ENCODE measurements around the gene ZNF771.
A peak's percentile ranks its signal among the peaks of the same experiment; 100 is the strongest.

Gene ZNF771

DNA sequence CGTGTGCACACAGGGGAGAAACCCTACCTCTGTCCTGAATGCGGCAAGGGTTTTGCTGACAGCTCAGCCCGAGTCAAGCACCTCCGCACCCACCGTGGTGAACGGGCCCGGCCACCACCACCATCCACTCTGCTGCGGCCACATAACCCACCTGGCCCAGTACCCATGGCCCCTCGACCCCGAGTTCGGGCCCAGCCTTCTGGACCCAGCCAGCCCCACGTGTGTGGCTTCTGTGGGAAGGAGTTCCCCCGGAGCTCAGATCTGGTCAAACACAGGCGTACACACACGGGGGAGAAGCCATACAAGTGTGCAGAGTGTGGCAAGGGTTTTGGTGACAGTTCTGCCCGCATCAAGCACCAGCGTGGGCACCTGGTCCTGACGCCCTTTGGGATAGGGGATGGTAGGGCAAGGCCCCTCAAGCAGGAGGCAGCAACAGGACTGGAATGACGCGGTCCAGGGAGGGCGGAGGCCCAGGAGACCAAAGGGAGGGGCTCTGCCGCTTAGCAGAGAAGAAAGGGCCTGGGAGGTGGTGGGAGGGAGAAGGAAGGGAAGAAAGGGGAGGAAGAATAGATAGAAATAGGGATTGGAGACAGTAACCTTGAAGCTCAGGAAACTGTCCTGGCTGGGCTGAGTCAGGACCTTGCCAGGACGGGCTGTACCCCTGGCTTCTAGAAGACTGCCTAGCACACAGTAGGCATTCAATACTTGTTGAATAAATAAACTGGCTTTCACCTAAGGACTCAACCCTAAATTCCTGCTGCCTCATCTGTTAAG is 8.6 kb upstream of the ZNF771 start:
- no peak for DNase-seq (ENCODE audit: low spot score)

DNA sequence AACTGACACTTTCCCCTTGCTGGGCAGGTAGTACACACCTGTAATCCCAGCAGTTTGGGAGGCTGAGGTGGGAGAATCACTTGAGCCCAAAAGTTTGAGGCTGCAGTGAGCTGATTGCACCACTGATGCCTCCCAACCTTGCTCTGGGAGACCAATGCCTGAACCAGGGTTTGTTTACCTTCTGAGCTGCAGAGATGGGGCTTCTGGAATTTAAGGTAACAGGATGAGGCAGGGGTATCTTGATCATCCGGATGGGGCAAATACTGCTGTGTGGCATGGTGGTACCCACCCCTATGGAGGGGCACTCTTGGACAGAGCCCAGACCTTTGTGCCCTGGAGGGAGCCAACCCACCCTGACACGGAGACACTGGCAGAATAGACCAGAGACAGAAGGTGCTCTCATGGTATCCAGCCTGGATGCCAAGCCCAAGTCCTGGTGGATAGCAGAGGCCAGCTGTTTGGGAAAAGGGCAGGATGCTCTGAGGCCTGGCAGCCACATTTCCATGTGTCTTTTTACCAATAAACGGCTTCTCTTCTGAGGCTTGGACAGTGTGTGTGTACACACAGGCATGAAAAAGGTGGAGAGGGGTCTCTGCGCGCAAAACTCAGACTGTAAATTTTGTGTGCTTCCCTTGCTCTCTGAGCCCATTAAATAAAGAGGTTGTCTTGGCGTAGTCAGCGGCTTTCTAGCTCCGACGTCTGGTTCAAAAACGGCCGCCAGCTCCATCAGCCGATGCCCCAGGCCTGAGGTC is 7.8 kb upstream of the ZNF771 start:
- no peak for DNase-seq (ENCODE audit: low spot score)

DNA sequence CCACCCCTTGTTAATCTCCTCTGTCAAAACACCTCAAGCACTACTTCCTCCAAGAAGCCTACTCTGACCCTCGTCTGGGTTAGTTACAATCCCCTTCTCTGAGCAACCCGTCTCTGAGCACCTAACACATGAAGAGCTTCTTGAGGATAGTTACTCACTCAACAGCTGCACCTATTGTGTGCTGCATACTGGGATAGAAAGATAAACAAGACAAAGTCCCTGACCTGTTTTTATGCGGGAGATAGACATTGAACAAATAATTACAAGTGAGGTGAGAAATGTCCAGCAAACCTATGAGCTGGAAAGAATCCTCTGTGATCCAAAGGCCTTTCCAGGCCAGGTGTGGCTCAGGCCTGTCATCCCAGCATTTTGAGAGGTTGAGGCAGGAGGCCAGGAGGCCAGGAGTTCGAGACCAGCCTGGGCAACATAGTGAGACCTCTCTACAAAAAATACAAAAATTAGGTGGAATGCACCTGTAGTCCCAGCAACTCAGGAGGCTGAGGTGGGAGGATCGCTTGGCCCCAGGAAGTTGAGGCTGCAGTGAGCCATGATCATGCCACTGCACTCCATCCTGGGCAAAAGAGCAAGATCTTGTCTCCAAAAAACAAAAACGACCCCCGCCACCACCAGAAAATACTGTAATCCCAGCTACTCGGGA is 5.5 kb upstream of the ZNF771 start:
- no peak for DNase-seq (ENCODE audit: low spot score)

DNA sequence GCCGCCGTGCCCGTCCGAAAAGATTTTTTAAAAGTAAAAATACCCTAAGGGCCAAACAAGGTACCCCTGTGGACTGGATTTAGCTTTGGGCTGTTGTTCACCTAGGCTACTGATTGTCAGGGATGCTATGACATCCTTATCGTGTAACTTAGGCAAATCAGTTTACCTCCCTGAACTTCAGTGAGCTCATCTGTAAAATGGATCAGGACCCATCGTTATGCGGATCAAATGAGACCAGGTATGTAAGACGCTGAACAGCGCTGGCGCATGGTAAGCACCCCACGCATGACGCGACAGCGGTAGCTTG is 658 bp upstream of the ZNF771 start:
- DNase-seq (ENCODE audit: low spot score): no peak

DNA sequence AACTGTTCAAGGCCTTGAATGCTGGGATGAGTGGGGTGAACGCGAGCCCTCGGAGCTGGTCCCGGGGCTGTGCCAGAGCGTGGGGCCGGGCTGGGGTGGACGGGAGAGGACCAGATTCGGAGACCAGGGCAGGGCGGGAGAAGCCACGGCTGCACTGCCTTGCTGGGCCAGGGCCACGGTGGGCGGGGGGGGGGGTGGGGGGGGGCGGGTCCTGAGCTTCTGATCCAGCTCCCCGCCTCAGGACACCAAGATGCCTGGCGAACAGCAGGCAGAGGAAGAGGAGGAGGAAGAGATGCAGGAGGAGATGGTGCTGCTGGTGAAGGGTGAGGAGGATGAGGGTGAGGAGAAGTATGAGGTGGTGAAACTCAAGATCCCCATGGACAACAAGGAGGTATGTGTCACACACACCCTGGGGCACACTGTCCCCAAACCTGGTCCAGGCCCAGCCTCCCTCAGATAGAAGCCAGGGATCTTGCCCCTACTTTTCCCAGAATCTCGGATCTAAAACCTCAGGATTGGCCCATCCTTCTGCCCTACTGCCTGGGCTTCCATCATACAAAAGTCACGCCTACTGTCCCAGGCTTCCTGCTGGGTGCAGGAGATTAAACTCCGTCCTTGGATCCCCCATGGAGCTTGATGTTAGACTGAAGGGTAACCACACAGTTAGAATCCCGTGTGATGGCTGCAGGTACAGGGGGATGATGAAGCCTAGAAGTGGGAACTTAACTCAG is 563 bp downstream of the ZNF771 start:
- DNase-seq (ENCODE audit: low spot score): no peak

DNA sequence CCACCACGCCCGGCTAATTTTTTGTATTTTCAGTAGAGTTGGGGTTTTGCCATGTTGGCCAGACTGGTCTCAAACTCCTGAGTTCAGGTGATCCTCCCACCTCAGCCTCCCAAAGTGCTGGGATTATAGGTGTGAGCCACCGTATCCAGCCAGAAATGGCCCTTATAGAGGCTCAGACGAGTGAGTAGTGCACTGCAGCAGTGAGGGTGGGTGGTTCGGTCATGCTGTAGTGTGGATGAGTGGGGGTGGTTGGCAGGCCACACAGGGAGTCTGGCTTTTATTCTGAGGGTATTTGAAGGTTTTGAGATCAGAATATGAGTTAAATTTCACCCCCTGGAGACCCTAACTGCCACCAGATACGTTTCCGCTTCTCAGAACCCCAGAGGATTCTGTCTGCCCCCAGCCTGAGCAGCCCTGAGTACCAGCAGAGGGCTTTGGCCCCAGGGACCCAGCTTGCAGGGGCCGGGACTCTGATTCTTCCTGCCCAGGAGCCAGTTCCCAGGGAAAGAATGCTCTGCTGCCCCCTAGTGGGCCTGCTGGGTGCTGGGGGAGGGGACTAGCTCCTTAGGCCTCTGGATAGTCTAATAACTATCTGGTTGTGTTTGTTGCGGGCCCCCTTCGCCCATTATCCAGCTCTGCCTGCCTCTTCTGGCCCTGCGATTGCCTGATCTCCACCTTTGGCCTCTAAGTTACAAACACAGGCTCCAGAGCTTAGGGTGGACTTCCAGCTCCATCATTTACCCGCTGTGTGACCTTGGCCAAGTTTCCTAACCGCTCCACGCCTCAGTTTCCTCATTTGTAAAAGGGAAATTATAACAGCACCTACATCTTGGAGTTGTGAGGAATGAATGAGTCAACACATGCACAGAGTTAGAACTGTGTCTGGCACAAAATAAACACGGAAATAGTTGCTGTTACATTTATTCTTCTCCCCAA is 2.0 kb downstream of the ZNF771 start:
- DNase-seq (ENCODE audit: low spot score): peak; percentile 94

DNA sequence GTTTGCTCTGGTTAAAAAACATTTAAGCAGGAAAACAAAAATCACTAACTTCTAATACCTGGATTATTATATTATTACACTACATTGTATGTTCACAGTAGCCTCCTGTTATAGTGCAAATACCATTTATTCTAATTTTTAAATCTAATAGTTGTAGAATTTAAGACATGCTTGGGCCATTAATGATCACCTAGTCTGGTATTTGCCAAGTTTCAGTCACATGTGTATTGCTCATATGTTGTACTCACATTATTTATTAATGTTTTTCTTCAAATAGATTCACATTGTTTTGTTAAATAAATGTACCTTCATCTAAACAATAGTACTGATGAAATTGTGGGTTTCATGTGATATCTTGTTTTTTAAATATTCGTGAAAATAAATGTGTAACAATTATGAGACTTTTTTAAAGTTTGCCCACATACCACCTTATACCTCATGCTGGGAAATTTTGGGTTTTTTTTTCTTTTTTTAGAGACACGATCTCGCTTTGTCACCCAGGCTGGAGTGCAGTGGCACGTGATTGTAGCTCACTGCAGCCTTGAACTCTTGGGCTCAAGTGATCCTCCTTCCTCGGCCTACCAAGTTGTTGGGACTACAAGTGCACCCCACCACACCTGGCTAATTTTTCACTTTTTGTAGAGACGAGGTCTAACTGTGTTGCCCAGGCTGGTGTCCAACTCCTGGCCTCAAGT is 5.9 kb downstream of the ZNF771 start:
- DNase-seq (ENCODE audit: low spot score): no peak

DNA sequence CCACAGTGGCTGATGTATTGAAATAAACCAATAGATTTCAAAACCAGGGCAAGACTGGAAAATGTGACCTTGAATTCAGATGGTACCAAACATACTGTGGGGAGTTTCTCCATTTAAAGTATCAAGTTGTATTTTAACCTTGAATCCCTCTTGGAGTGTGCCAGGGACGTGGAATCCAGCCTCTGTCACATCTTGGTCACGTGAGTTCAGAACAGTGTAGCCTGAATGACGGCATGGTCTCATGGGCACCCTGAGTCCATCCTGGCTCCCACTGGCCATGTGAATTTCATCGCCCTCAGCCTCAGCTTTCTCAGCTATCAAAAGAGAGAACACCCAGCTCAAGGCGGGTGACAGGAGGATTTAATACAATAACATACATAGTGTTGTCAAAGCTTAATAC is 6.8 kb downstream of the ZNF771 start:
- DNase-seq (ENCODE audit: low spot score): no peak

DNA sequence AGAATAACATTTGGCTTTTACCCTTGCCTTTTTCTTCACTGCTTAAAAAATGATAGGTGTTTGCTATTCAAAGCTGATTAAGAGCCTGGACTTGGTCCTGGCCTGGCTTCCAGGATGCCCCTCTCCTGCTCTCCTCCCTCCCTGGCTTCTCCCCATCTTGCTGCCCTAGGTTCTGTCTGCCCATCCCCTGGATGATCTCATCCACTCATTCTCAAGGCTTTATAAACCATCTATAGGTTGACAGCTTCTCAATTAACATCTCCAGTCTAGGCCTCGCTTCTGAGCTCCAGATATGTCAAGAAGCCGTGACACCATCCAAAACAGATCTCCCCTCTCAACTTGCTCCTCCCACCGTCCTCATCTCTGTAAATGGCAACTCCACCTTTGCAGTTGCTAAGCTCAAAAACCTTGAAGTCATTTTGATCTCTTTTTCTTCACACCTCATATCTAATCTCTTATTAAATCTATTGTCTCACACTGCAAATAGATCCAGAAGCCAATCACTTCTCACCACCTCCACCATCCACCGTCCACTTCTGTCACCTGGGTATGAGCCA is 8.7 kb downstream of the ZNF771 start:
- DNase-seq (ENCODE audit: low spot score): no peak

DNA sequence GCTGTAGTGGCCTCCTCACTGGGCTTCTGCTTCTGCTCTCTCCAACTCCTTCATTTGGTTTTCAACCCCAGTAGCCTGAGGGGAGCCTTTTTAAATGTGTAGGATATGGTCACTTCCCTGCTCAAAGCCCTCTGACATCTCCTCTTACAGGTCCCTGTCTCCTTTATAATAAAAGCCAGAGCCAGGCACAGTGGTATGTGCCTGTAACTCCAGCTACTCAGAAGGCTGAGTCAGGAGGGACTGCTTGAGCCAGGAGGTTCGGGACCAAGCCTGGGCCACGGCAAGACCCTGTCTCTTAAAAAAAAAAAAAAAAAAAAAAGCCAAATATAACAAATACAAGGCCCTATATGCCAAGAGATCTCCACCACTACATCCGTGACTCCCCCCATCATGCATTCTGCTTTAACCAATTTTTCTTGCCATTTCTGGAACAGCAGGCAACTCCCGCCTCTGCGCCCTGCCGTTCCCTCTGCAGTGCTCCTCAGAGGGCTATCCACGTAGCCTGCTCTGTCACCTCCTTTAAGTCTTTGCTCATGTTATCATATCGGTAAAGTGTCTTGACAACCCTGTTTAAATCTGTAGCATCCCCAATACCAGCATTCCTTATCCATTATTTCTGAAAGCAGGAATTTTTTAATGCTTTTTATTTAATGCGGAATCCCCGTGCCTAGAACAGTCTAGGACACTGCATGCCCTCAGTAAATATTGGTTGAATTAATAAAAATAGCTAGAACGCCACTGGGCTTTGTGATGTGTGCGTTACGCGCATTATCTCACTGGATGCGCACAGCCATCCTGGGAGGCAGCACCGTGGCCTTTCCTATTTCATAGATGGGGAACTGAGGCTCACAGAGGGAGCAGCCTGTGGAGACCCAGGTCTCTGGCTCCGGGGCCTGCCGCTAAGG is 9.5 kb downstream of the ZNF771 start:
- no peak for DNase-seq (ENCODE audit: low spot score)

DNA sequence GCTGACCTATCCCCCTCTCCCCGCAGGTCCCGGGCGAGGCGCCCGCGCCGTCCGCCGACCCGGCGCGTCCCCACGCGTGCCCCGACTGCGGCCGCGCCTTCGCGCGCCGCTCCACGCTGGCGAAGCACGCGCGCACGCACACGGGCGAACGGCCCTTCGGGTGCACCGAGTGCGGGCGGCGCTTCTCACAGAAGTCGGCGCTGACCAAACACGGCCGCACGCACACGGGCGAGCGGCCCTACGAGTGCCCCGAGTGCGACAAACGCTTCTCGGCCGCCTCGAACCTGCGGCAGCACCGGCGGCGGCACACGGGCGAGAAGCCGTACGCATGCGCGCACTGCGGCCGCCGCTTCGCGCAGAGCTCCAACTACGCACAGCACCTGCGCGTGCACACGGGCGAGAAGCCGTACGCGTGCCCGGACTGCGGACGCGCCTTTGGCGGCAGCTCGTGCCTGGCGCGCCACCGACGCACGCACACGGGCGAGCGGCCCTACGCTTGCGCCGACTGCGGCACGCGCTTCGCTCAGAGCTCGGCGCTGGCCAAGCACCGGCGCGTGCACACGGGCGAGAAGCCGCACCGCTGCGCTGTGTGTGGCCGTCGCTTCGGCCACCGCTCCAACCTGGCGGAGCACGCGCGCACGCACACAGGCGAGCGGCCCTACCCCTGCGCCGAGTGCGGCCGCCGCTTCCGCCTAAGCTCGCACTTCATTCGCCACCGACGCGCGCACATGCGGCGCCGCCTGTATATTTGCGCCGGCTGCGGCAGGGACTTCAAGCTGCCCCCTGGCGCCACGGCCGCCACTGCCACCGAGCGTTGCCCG is 10.3 kb downstream of the ZNF771 start:
- DNase-seq (ENCODE audit: low spot score): peak; percentile 89

DNA sequence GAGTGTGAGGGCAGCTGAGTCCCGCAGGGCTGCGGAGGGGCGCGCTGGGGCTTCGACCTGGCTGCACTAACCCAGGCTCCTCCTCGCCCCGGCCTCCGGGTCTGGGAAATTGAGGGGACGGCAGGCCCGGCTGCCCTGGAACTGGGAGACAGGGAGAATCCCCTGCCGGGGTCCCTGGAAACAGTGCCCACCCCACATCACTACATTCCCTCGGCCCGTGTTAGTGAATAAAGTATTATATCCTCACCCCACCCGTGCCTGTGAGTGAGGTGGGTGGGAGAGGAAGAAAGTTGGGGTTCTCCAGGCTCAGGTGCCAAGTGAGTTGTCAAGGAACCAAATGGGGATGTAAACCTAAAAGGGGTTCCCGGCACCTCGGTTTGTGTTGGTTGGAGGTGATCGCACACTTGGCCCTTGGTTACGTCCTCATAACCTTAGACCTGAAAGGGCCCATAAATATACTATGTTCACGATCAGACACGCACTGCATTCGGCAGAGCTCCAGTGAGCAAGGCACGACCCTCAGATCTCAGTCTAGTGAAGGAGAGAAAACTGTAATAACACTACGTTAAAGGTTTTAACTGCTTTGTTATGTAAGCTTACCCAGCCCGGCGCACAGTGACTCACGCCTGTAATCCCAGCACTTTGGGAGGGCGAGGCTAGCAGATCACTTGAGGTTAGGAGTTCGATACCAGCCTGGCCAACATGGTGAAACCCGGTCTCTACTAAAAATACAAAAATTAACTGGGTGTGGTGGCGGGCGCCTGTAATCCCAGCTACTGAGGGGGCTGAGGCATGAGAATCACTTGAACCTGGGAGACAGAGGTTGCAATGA is 11.2 kb downstream of the ZNF771 start:
- no peak for DNase-seq (ENCODE audit: low spot score)

DNA sequence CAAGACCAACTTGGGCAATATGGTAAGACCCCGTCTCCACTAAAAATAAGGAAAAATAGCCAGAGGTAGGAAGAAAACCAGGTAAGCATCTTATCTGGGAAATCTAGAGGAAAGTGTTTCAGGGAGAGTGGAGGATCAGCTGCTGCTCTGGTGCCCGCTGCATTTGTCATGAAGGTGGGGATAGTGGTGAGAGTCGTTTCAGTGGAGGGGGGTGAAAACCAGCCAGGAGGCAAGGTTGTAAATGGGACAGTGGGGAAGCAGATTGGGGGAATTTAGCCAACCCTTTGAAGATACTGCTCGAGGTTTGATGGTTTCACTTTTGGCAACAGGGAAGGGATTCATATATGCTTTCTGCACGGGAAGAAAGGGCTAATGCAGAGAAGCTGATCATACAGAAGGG is 13.6 kb downstream of the ZNF771 start:
- DNase-seq (ENCODE audit: low spot score): no peak

DNA sequence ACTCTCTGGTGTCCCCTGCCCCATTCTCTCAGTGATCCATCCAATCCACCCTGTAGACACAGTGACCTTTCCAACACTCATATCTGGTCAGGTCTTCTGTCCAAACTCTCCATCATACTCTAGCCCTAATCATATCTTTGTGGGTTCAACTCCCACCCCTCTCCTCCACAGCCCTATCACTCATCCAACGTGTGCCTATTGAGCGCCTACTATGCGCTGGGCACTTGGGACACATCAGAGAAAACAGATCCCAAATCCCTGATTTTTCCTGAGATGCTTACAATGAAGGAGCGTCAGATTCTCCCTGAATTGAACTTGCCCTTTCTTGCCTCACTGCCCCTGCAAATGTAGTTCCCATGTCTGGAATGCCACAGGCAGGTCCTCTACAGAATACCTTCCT is 20.6 kb downstream of the ZNF771 start:
- no peak for DNase-seq (ENCODE audit: low spot score)

DNA sequence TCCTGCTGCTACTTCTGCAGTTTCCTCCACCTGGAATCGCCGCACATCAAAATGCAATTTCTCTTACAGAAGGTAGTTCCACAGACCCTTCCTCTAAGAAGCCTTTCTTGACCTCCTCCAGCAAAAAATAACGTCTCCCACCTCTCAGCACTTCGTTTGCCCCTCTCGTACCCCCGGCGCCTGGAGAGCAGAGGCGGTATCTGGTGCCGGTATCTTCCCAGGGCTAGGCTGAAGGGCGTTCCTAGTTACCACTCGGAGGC is 21.9 kb downstream of the ZNF771 start:
- no peak for DNase-seq (ENCODE audit: low spot score)

DNA sequence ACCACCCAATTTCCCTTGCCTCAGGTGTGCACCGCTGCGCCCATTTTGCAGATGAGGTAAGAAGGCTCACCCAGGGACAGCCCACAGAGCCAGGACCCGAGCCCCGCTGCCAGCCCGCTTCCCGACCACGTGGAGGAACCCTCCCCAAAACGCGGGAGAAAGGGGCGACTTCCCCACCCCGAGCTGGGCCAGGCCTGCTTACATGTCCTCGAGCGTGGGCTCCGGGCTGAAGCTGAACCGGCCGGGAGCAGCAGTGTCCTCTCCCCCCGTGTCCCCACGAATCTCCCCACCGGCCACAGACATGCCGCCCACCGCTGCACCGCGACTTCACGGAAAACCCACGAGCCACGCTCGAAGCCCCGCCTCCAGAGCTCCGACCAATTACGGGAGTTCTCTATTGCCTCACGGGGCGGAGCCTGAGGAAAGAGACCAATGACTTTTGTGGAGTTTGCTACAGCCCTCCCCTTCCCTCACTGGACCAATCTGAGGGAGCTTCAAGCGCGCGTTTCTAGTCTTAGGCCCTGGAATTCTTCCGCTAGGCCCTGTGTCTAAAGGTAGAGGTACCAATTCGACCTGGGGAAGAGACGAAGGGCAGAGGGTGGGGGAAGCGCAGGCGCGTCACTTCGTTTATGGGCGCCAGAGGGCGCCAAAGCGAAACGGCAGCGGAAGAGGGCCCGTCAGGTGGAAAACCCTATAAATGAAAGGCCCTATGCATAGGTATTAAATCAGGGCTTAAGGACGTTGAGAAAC is 22.4 kb downstream of the ZNF771 start, which contains the start of gene DCTPP1:
DCTPP1 (minus strand) TSS at position 353 of the 750 bp plus-strand sequence; CDS start at position 303, 50 bp downstream.
- peak; percentile 99 for DNase-seq (ENCODE audit: low spot score)

DNA sequence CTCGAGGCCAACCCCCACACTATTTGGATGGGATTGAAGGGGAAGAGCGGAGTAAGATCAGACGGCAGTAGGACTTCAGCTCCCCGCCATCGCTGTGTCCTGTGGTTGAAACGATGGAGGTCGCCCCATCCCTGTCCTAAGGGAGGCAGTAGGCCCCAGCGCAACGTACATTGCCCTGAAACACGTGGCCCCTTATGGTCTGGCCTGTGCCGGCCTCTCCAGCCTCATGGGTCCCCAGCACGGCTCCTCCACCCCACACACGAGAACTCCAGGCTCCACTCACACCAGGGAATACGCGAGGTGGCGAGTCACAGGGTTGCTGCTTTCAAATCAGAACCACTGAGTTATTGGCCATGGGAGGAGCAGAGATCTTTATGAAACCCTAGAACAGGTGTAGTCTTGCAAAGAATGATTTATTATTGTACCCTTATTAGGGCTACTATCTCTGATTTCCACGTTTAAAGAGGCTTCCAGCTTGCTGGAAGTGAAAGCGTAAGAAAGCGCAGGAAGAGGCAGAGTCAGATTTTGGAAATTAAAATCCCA is 23.1 kb downstream of the ZNF771 start:
- no peak for DNase-seq (ENCODE audit: low spot score)

Measured in CD4-positive, alpha-beta T cell treated with Interleukin-2 at 100 ng/mL for 4 hours (primary cell).